Osteoblast (primary cell): Measurements from ENCODE around the gene TCF7L2. TPM values are rescaled to one million over a fixed set of nuclear protein-coding genes. Genes with fewer than 3 reads are reported as not detected.

ENCODE experiments used
- DNase-seq: peaks from one replicate; pipeline ENCODE4 v3.0.0; 2011; ENCODE audit warnings: low spot score, mixed read lengths; ENCODE audit not compliant: insufficient read length; ENCODE audit errors: missing footprints
- H2AFZ ChIP-seq: 2 replicates; pipeline ENCODE4 v1.6.0; 2011; ENCODE audit warnings: mild to moderate bottlenecking, low read length
- H3K27ac ChIP-seq: 2 replicates; pipeline ENCODE4 v1.5.1; 2011; ENCODE audit warnings: mild to moderate bottlenecking, low read depth, low read length, moderate library complexity
- H3K27me3 ChIP-seq: 2 replicates; pipeline ENCODE4 v1.6.0; 2012; ENCODE audit warnings: mild to moderate bottlenecking, control low read depth, inconsistent platforms, low read length, moderate library complexity; ENCODE audit not compliant: insufficient read depth
- H3K36me3 ChIP-seq: 2 replicates; pipeline ENCODE4 v1.5.1; 2011; ENCODE audit warnings: mild to moderate bottlenecking, low read length, control low read depth, moderate library complexity; ENCODE audit not compliant: insufficient read depth
- H3K4me1 ChIP-seq: 2 replicates; pipeline ENCODE4 v1.5.1; 2011; ENCODE audit warnings: mild to moderate bottlenecking, low read length, control low read depth, moderate library complexity; ENCODE audit not compliant: insufficient read depth
- H3K4me2 ChIP-seq: 2 replicates; pipeline ENCODE4 v1.6.0; 2011; ENCODE audit warnings: mild to moderate bottlenecking, low read length; ENCODE audit not compliant: insufficient read depth
- H3K4me3 ChIP-seq: fragments of 200-600 bp; sonication (generic); 3 replicates; pipeline ENCODE4 v1.5.1; 2012; ENCODE audit warnings: mild to moderate bottlenecking, low read length, inconsistent platforms; ENCODE audit not compliant: insufficient read depth
- H3K79me2 ChIP-seq: 2 replicates; pipeline ENCODE4 v1.6.0; 2012; ENCODE audit warnings: mild to moderate bottlenecking, low read length, control low read depth, inconsistent platforms; ENCODE audit not compliant: insufficient read depth
- H3K9me3 ChIP-seq: 2 replicates; pipeline ENCODE4 v1.5.1; 2011; ENCODE audit warnings: low read depth, low read length, control low read depth
- H4K20me1 ChIP-seq: 2 replicates; pipeline ENCODE4 v1.6.0; 2012; ENCODE audit warnings: mild to moderate bottlenecking, low read length, control low read depth; ENCODE audit not compliant: insufficient read depth
- total RNA-seq: library from RNA; depleted of rRNA; stranded (reverse); fragments of >200 nt; gene quantifications from 2 replicates; pipeline ENCODE4 v1.2.3, GENCODE V29; 2012
- TF ChIP-seq, protein P1 (sequence below): IDR thresholded peaks from 2 replicates; pipeline ENCODE4 v1.5.1; 2011; ENCODE audit warnings: mild to moderate bottlenecking, low read depth, low read length, moderate library complexity; ENCODE audit errors: extremely low read depth

Gene TCF7L2
- total RNA-seq, 1 donor = 9.0 TPM

DNA sequence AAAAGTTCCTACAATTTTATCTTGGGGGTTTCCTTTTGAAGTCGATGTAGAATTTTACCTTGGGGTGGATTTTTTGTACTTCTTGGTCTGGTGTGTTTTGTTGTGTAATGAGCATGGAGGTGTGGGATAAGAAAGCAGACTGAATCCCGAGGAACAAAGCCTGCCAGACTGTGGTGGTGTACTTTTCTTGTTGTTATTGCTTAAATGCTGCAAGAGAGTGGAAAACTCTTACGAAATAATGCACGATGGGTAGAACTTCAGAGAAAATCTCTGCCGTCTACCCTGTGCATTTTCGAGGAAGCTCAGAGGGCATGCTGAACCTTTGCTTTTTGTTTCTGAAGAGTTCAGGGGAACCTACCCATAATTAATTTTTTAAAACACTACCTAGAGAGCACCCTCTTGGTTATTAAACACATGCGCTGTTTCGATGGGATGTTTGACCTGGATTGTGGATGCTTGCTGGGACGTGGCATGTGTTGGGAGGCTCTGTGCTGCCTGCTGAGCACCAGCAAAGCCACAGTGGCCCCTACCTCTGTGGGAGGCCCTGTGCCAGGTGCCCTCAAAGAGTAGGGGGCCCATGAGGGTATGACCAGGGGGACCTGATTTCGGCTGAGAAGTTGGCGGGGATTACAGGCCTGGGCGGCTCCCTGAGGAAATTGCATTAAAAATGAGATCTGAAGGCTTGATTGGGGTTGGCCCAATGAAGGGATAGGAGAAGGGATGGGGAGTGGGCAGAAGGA is 94.1 kb downstream of the TCF7L2 start:
- Histone ChIP-seq H3K9me3 (no peaks in the 10 kb centered on the region), H3K27me3 (no peaks in the 10 kb centered on the region), H3K4me1 (peaks cover 35% of the 10 kb centered on the region), H3K36me3 (no peaks in the 10 kb centered on the region), H3K4me3 (no peak overlapping the region), H4K20me1 (peaks cover 7% of the 10 kb centered on the region), H3K27ac (no peak overlapping the region), H2AFZ (no peak overlapping the region), H3K79me2 (peaks cover 34% of the 10 kb centered on the region), H3K4me2 (no peak overlapping the region)
- TF ChIP-seq, protein P1, sequence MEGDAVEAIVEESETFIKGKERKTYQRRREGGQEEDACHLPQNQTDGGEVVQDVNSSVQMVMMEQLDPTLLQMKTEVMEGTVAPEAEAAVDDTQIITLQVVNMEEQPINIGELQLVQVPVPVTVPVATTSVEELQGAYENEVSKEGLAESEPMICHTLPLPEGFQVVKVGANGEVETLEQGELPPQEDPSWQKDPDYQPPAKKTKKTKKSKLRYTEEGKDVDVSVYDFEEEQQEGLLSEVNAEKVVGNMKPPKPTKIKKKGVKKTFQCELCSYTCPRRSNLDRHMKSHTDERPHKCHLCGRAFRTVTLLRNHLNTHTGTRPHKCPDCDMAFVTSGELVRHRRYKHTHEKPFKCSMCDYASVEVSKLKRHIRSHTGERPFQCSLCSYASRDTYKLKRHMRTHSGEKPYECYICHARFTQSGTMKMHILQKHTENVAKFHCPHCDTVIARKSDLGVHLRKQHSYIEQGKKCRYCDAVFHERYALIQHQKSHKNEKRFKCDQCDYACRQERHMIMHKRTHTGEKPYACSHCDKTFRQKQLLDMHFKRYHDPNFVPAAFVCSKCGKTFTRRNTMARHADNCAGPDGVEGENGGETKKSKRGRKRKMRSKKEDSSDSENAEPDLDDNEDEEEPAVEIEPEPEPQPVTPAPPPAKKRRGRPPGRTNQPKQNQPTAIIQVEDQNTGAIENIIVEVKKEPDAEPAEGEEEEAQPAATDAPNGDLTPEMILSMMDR = no peak
- DNase-seq = no peak

- peaks cover 7% of the 10 kb centered on the region for H4K20me1 ChIP-seq
- H3K27ac ChIP-seq = peak overlapping the region; percentile 89
- H3K79me2 ChIP-seq = peaks cover 41% of the 10 kb centered on the region
- peak; percentile 91 for DNase-seq
- H3K36me3 ChIP-seq = no peaks in the 10 kb centered on the region
- H3K27me3 ChIP-seq = no peaks in the 10 kb centered on the region
- H3K4me3 ChIP-seq = no peak overlapping the region
- peak overlapping the region; percentile 69 for H3K4me2 ChIP-seq
- peaks cover 35% of the 10 kb centered on the region for H3K4me1 ChIP-seq
- TF ChIP-seq, protein P1 = no peak
- H2AFZ ChIP-seq = no peak overlapping the region
- no peaks in the 10 kb centered on the region for H3K9me3 ChIP-seq
These were observed 95.4 kb downstream of the TCF7L2 start for GRCh38 chr10:113045147-113046055.

GRCh38 chr10:113047151-113047550 is 97.1 kb downstream of the TCF7L2 start:
- no peak overlapping the region for H2AFZ ChIP-seq
- DNase-seq = no peak
- no peaks in the 10 kb centered on the region for H3K36me3 ChIP-seq
- peaks cover 51% of the 10 kb centered on the region for H3K4me1 ChIP-seq
- H4K20me1 ChIP-seq = peaks cover 7% of the 10 kb centered on the region
- H3K27me3 ChIP-seq = no peaks in the 10 kb centered on the region
- peaks cover 44% of the 10 kb centered on the region for H3K79me2 ChIP-seq
- H3K27ac ChIP-seq = peak overlapping the region; percentile 6
- H3K9me3 ChIP-seq = no peaks in the 10 kb centered on the region
- H3K4me2 ChIP-seq = no peak overlapping the region
- TF ChIP-seq, protein P1 = no peak
- no peak overlapping the region for H3K4me3 ChIP-seq

DNA sequence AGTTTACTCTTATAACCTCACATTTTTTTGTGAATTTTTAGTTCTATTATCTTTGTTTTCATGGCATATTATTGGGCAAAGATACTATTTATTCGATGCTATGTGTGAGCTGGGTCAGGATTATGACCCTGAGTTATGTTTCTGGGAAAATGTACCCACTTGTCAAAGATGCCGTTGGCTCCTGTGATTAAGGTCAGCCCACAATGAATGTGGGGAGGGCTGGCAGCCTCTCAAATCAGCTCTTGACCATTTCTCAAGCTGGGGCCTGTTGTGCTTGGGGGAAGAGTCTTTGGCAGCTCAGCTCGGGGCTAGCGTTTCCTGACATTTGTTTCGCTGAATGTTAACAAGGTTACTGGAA is 97.5 kb downstream of the TCF7L2 start:
- Histone ChIP-seq H3K27ac (peak overlapping the region; percentile 6), H3K79me2 (peaks cover 47% of the 10 kb centered on the region), H3K9me3 (no peaks in the 10 kb centered on the region), H3K27me3 (no peaks in the 10 kb centered on the region), H4K20me1 (peaks cover 7% of the 10 kb centered on the region), H3K36me3 (no peaks in the 10 kb centered on the region), H3K4me3 (no peak overlapping the region), H3K4me1 (peaks cover 55% of the 10 kb centered on the region), H2AFZ (no peak overlapping the region), H3K4me2 (peak overlapping the region; percentile 14)
- no peak for DNase-seq
- TF ChIP-seq, protein P1 = no peak
